HEK293 (cell line): ENCODE results near the gene NLGN2.

ENCODE experiments used
- CTCF ChIP-seq: fragments of 450-650 bp; formaldehyde crosslinking; IDR thresholded peaks from 2 replicates; pipeline ENCODE4 v1.5.1; 2016; ENCODE audit warnings: missing biosample characterization, missing genetic modification characterization
- KLF17 ChIP-seq: fragments of 450-650 bp; formaldehyde crosslinking; IDR thresholded peaks from 2 replicates; pipeline ENCODE4 v1.5.1; 2016; ENCODE audit warnings: missing biosample characterization, missing genetic modification characterization
- PATZ1 ChIP-seq: fragments of 450-650 bp; formaldehyde crosslinking; IDR thresholded peaks from 2 replicates; pipeline ENCODE4 v1.5.1; 2016; ENCODE audit warnings: missing biosample characterization, missing genetic modification characterization
- PRDM1 ChIP-seq: fragments of 450-650 bp; formaldehyde crosslinking; IDR thresholded peaks from 2 replicates; pipeline ENCODE4; 2016; ENCODE audit warnings: missing biosample characterization, missing genetic modification characterization
- SCRT1 ChIP-seq: fragments of 450-650 bp; formaldehyde crosslinking; IDR thresholded peaks from 2 replicates; pipeline ENCODE4 v1.5.1; 2016; ENCODE audit warnings: missing biosample characterization, missing genetic modification characterization, borderline replicate concordance
- ZBTB49 ChIP-seq: fragments of 450-650 bp; formaldehyde crosslinking; IDR thresholded peaks from 2 replicates; pipeline ENCODE4 v1.5.1; 2016; ENCODE audit warnings: missing biosample characterization, missing genetic modification characterization, low read depth
- ZFHX2 ChIP-seq: fragments of 450-650 bp; formaldehyde crosslinking; conservative IDR thresholded peaks from 2 replicates; pipeline ENCODE4 v1.5.1; 2016; ENCODE audit warnings: missing biosample characterization, missing genetic modification characterization
- ZNF169 ChIP-seq: fragments of 450-650 bp; formaldehyde crosslinking; IDR thresholded peaks from 2 replicates; pipeline ENCODE4 v1.5.1; 2016; ENCODE audit warnings: missing biosample characterization, missing genetic modification characterization
- ZNF335 ChIP-seq: fragments of 450-650 bp; formaldehyde crosslinking; conservative IDR thresholded peaks from 2 replicates; pipeline ENCODE4 v1.5.1; 2016; ENCODE audit warnings: missing biosample characterization, missing genetic modification characterization
- ZNF416 ChIP-seq: fragments of 450-650 bp; formaldehyde crosslinking; IDR thresholded peaks from 2 replicates; pipeline ENCODE4 v1.5.1; 2016; ENCODE audit warnings: missing biosample characterization, missing genetic modification characterization
- ZNF473 ChIP-seq: fragments of 450-650 bp; formaldehyde crosslinking; IDR thresholded peaks from 2 replicates; pipeline ENCODE4 v1.5.1; 2017; ENCODE audit warnings: missing biosample characterization, missing genetic modification characterization
- ZNF580 ChIP-seq: fragments of 450-650 bp; formaldehyde crosslinking; IDR thresholded peaks from 2 replicates; pipeline ENCODE4 v1.5.1; 2016; ENCODE audit warnings: missing biosample characterization, missing genetic modification characterization
- ZNF707 ChIP-seq: fragments of 450-650 bp; formaldehyde crosslinking; IDR thresholded peaks from 2 replicates; pipeline ENCODE4 v1.5.1; 2016; ENCODE audit warnings: missing biosample characterization, missing genetic modification characterization
- ZNF837 ChIP-seq: fragments of 450-650 bp; formaldehyde crosslinking; IDR thresholded peaks from 2 replicates; pipeline ENCODE4 v1.5.1; 2016; ENCODE audit warnings: missing biosample characterization, missing genetic modification characterization

GRCh38 chr17:7408252-7408727 lies 645 bp downstream of the NLGN2 start:
- TF ChIP-seq PRDM1 (no peak), ZNF416 (tag by site-specific recombination) (no peak), CTCF (tag by site-specific recombination) (no peak), ZNF837 (tag by site-specific recombination) (no peak), ZNF580 (tag by site-specific recombination) (no peak), ZNF707 (no peak), PATZ1 (tag by site-specific recombination) (no peak), ZFHX2 (tag by site-specific recombination) (no peak), SCRT1 (no peak), ZNF335 (tag by site-specific recombination) (no peak), ZNF169 (tag by site-specific recombination) (no peak), ZNF473 (no peak), KLF17 (tag by site-specific recombination) (no peak), ZBTB49 (tag by site-specific recombination) (no peak)
